NT2/D1 (cell line): Measurements from ENCODE around the gene MATN1.
A peak's percentile ranks its signal among the peaks of the same experiment; 100 is the strongest.

Experiments used
- DNase-seq: peaks from one replicate; pipeline ENCODE4 v3.0.0-alpha.2; 2011; ENCODE audit warnings: low read depth, low spot score
- H3K27me3 ChIP-seq: 2 replicates; pipeline ENCODE4 v1.6.0; 2011; ENCODE audit warnings: mild to moderate bottlenecking; ENCODE audit not compliant: insufficient read length, insufficient read depth
- H3K36me3 ChIP-seq: 2 replicates; pipeline ENCODE4 v1.6.1; 2011; ENCODE audit warnings: mild to moderate bottlenecking, low read length, mixed read lengths; ENCODE audit not compliant: insufficient read depth, insufficient read length
- H3K4me1 ChIP-seq: 2 replicates; pipeline ENCODE4 v1.5.1; 2011; ENCODE audit not compliant: insufficient read depth, insufficient read length
- H3K4me3 ChIP-seq: 2 replicates; pipeline ENCODE4 v1.5.1; 2011; ENCODE audit warnings: low read depth; ENCODE audit not compliant: insufficient read length
- H3K9ac ChIP-seq: 2 replicates; pipeline ENCODE4 v1.6.0; 2011; ENCODE audit warnings: low read depth; ENCODE audit not compliant: insufficient read length
- H3K9me3 ChIP-seq: 2 replicates; pipeline ENCODE4 v1.5.1; 2011; ENCODE audit warnings: mild to moderate bottlenecking, low read length; ENCODE audit not compliant: insufficient read depth
- SUZ12 ChIP-seq: IDR thresholded peaks from 2 replicates; pipeline ENCODE4 v1.6.1; 2011; ENCODE audit not compliant: insufficient read length, insufficient read depth; ENCODE audit errors: extremely low read depth
- YY1 ChIP-seq: IDR thresholded peaks from 2 replicates; pipeline ENCODE4 v1.6.1; 2011; ENCODE audit not compliant: insufficient read length, insufficient read depth
- ZNF274 ChIP-seq: IDR thresholded peaks from 2 replicates; pipeline ENCODE4 v1.6.1; 2011; ENCODE audit warnings: mild to moderate bottlenecking, low read depth, low read length

MATN1 gene

DNA sequence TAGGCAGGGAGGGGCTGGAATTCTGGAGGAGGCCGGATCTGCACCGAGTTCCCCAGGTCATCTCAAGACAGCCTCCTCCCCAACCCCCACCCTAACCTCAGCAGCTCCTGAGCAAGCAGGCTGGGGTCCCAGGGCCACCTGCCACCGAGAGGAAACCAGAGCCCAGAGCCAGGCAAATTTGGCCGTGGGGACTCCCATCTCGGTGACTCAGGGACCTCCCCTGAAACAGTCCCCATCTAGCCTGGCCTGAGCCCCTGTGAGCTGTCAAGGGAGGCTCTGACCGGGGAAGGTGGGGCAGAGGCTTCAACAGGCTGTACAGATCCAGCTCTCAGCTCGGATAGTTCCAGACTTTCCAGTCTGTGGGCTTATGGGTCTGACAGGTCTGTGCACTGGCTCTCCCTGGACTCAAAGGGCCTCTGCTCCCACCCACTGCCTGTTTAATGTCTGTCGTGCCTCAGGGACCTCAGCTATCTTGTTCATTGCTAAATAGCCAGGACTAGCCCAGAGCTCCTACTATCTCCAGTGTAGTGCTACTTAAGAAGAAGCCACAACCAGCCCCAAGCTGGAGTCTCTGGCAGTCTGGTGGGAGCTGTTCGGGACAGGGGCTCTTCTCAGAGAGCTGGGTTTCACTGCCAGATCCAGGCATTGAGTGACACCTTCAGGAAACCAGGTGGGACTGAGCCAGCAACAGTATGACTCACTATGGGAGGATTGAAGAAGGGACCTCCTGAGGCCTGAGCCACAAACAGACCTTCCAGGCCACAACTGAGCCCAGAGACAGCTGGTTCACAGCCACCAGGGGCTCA lies 25.6 kb downstream of the MATN1 start:
- Histone ChIP-seq H3K27me3 (no peaks in the 10 kb centered on the region), H3K4me1 (peaks cover 16% of the 10 kb centered on the region), H3K36me3 (no peaks in the 10 kb centered on the region), H3K9me3 (no peaks in the 10 kb centered on the region), H3K4me3 (no peak overlapping the region), H3K9ac (peak overlapping the region; percentile 52)
- DNase-seq = no peak
- TF ChIP-seq YY1 (no peak), SUZ12 (no peak), ZNF274 (no peak)

GRCh38 chr1:30696831-30697230 lies 26.6 kb downstream of the MATN1 start:
- no peak for TF ChIP-seq SUZ12
- TF ChIP-seq ZNF274 = no peak
- no peak for TF ChIP-seq YY1

GRCh38 chr1:30695439-30695841 lies 27.9 kb downstream of the MATN1 start:
- peaks cover 24% of the 10 kb centered on the region for H3K4me1 ChIP-seq
- DNase-seq = no peak
- H3K4me3 ChIP-seq = no peak overlapping the region
- no peaks in the 10 kb centered on the region for H3K36me3 ChIP-seq
- H3K9me3 ChIP-seq = no peaks in the 10 kb centered on the region
- TF ChIP-seq SUZ12 = no peak
- no peak for TF ChIP-seq ZNF274
- TF ChIP-seq YY1 = no peak
- no peaks in the 10 kb centered on the region for H3K27me3 ChIP-seq
- H3K9ac ChIP-seq = no peak overlapping the region

More at GRCh38 chr1:30696831-30697230, 26.6 kb downstream of the MATN1 start:
- Histone ChIP-seq H3K4me1 (peaks cover 20% of the 10 kb centered on the region), H3K36me3 (no peaks in the 10 kb centered on the region), H3K9ac (no peak overlapping the region), H3K4me3 (no peak overlapping the region), H3K27me3 (no peaks in the 10 kb centered on the region), H3K9me3 (no peaks in the 10 kb centered on the region)
- DNase-seq = no peak

GRCh38 chr1:30694280-30695175 lies 28.9 kb downstream of the MATN1 start:
- H3K4me3 ChIP-seq = no peak overlapping the region
- no peak overlapping the region for H3K9ac ChIP-seq
- no peaks in the 10 kb centered on the region for H3K36me3 ChIP-seq
- no peaks in the 10 kb centered on the region for H3K27me3 ChIP-seq
- peaks cover 30% of the 10 kb centered on the region for H3K4me1 ChIP-seq
- no peaks in the 10 kb centered on the region for H3K9me3 ChIP-seq
- TF ChIP-seq SUZ12 = no peak
- no peak for DNase-seq

GRCh38 chr1:30693822-30694221 lies 29.6 kb downstream of the MATN1 start:
- no peaks in the 10 kb centered on the region for H3K27me3 ChIP-seq

DNA sequence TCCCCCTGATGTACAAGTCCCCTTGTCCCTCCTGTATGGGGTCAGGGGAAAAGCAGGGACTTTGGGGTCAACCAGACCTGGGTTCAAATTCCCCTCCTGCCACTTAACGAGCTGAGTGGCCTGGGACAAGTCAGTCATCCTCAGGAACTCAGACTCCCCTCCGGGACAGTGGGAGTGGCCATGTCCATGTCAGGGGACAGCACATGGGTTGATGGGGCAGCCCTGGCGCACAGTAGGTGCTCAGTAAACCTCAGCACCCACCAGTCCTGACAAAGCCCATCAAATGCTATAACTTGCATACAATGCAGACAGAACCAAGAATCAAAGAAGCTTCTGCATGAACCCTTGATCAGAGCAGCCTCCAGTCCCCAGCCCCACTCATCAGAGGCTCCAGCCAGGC lies 30.0 kb downstream of the MATN1 start:
- Histone ChIP-seq H3K36me3 (no peaks in the 10 kb centered on the region), H3K9me3 (no peaks in the 10 kb centered on the region), H3K4me1 (peaks cover 34% of the 10 kb centered on the region), H3K27me3 (no peaks in the 10 kb centered on the region), H3K4me3 (no peak overlapping the region), H3K9ac (no peak overlapping the region)
- TF ChIP-seq YY1 (no peak), ZNF274 (no peak), SUZ12 (no peak)
- DNase-seq = no peak

More at GRCh38 chr1:30693822-30694221, 29.6 kb downstream of the MATN1 start:
- peaks cover 37% of the 10 kb centered on the region for H3K4me1 ChIP-seq
- H3K4me3 ChIP-seq = no peak overlapping the region
- TF ChIP-seq SUZ12 (no peak), YY1 (no peak), ZNF274 (no peak)
- H3K9ac ChIP-seq = no peak overlapping the region
- H3K9me3 ChIP-seq = no peaks in the 10 kb centered on the region
- no peak for DNase-seq
- H3K36me3 ChIP-seq = no peaks in the 10 kb centered on the region

- H3K9me3 ChIP-seq = no peaks in the 10 kb centered on the region
- H3K9ac ChIP-seq = no peak overlapping the region
- H3K4me3 ChIP-seq = no peak overlapping the region
- no peaks in the 10 kb centered on the region for H3K27me3 ChIP-seq
- no peaks in the 10 kb centered on the region for H3K36me3 ChIP-seq
- TF ChIP-seq SUZ12 = no peak
- TF ChIP-seq YY1 = no peak
- TF ChIP-seq ZNF274 = no peak
- H3K4me1 ChIP-seq = peaks cover 31% of the 10 kb centered on the region
- DNase-seq = no peak
These were observed 30.5 kb downstream of the MATN1 start for GRCh38 chr1:30692948-30693301.
